ENCODE data around the gene CARD14. TPM values are rescaled to one million over a fixed set of nuclear protein-coding genes. Genes with fewer than 3 reads are reported as not detected.

CARD14 gene
- total RNA-seq, 1 experiment from 2014 or later, result 0.24 TPM

- Mint-ChIP-seq H3K9me3 (no peaks in the 10 kb centered on the region), H3K27me3 (ENCODE audit: low read depth) (no peaks in the 10 kb centered on the region), H3K4me3 (no peak overlapping the region), H3K4me1 (peaks cover under 1% of the 10 kb centered on the region in 2 experiments), H3K36me3 (ENCODE audit: insufficient read depth in 1 of 3, low read depth in 3 of 3) (peaks cover 13 to 42% (median 37%) of the 10 kb centered on the region in 3 experiments; a peak in 6 of 7 replicates), H3K27ac (no peak overlapping the region)
- no peaks in the 10 kb centered on the region for H3K79me2 ChIP-seq (ENCODE audit: insufficient read depth, low read length)
- TF ChIP-seq, protein P1, sequence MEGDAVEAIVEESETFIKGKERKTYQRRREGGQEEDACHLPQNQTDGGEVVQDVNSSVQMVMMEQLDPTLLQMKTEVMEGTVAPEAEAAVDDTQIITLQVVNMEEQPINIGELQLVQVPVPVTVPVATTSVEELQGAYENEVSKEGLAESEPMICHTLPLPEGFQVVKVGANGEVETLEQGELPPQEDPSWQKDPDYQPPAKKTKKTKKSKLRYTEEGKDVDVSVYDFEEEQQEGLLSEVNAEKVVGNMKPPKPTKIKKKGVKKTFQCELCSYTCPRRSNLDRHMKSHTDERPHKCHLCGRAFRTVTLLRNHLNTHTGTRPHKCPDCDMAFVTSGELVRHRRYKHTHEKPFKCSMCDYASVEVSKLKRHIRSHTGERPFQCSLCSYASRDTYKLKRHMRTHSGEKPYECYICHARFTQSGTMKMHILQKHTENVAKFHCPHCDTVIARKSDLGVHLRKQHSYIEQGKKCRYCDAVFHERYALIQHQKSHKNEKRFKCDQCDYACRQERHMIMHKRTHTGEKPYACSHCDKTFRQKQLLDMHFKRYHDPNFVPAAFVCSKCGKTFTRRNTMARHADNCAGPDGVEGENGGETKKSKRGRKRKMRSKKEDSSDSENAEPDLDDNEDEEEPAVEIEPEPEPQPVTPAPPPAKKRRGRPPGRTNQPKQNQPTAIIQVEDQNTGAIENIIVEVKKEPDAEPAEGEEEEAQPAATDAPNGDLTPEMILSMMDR (conservative IDR thresholded peaks at IDR 0.05), result no peak
- H3K79me1 ChIP-seq (ENCODE audit: insufficient read depth, low read depth, low read length, poor library complexity, severe bottlenecking), result no peaks in the 10 kb centered on the region
- no peak overlapping the region for H2BK120ac ChIP-seq (ENCODE audit: low read depth, low read length, poor library complexity, severe bottlenecking)
- no peak overlapping the region for H3K18ac ChIP-seq (ENCODE audit: insufficient read length, low read depth, low read length)
- H4K8ac ChIP-seq (replicated peaks; ENCODE audit: insufficient read length, low read depth, low read length), result no peak overlapping the region
- no peak overlapping the region for H3K4me2 ChIP-seq (ENCODE audit: insufficient read depth, insufficient read length, low read length)
- no peak overlapping the region for H3T11ph ChIP-seq (ENCODE audit: low read length)
- no CpG with 5 or more reads among the region's 48 CpGs for WGBS (ENCODE audit: extremely low coverage, insufficient read length, low lambda C conversion rate)
- no peak overlapping the region for H2AK5ac ChIP-seq (ENCODE audit: insufficient read length, low read length)
- DNase-seq, result no peak
- H3K27ac ChIP-seq (ENCODE audit: insufficient read length, low read depth, low read length), result no peak overlapping the region
- peaks cover 1% of the 10 kb centered on the region for H3K23me2 ChIP-seq (ENCODE audit: insufficient read length, low read depth, low read length, poor library complexity, severe bottlenecking)
- H3K9ac ChIP-seq (ENCODE audit: extremely low read depth, insufficient read length, low read length), result no peak overlapping the region
- H3K14ac ChIP-seq (ENCODE audit: insufficient read depth, low read length), result no peak overlapping the region; the same call in 1 of the 2 replicates
- no peaks in the 10 kb centered on the region for H3K9me3 ChIP-seq (ENCODE audit: control insufficient read depth, low read depth, low read length)
- H2AFZ ChIP-seq (ENCODE audit: low read length), result no peak overlapping the region
- H2BK15ac ChIP-seq (ENCODE audit: low read depth, low read length), result no peak overlapping the region
- H4K20me1 ChIP-seq (ENCODE audit: control insufficient read depth, insufficient read depth, insufficient read length), result no peaks in the 10 kb centered on the region
- no peak overlapping the region for H2BK5ac ChIP-seq (ENCODE audit: insufficient read length, low read length)
- no peak overlapping the region for H2BK20ac ChIP-seq (ENCODE audit: low read depth, low read length, poor library complexity, severe bottlenecking)
- no peak overlapping the region for H3K4ac ChIP-seq (ENCODE audit: low read depth, low read length)
- no peak overlapping the region for H3K56ac ChIP-seq (ENCODE audit: insufficient read length, low read depth, low read length)
- no peak overlapping the region for H3K23ac ChIP-seq (ENCODE audit: insufficient read length, low read depth, low read length)
- no peaks in the 10 kb centered on the region for H3K4me1 ChIP-seq (ENCODE audit: insufficient read depth, low read length)
- no peak overlapping the region for H4K5ac ChIP-seq (ENCODE audit: insufficient read length, low read depth, low read length)
- H2BK12ac ChIP-seq (ENCODE audit: insufficient read length, low read depth, low read length), result no peak overlapping the region
- H3K27me3 ChIP-seq (ENCODE audit: insufficient read depth, low read length), result no peaks in the 10 kb centered on the region
- no peak overlapping the region for H4K91ac ChIP-seq (ENCODE audit: insufficient read length, low read depth, low read length)
These were observed 44.4 kb downstream of the CARD14 start for GRCh38 chr17:80214012-80214877.
